ENCODE measurements around the gene HS3ST4.

DNA sequence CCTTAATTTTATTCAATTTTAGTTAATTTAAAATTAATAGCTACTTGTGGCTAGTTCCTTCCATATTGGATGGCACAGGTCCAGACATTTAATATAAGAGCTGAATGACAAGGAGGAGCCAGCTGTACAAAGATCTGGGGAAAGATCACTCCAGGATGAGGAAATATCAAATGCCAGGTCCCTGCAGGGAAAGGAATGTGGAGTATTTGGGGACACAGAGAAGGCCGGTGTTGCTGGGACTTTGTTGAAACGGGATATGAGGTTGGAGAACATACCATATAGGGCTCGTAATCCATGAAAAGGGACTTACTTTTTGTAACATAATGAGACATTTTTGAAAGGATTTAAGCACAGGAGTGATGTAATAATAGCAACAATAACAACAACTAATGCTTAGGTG lies 426.8 kb downstream of the HS3ST4 start:
- TF ChIP-seq POLR2A (IDR thresholded peaks at IDR 0.05) = no peak
- TF ChIP-seq, protein P1, sequence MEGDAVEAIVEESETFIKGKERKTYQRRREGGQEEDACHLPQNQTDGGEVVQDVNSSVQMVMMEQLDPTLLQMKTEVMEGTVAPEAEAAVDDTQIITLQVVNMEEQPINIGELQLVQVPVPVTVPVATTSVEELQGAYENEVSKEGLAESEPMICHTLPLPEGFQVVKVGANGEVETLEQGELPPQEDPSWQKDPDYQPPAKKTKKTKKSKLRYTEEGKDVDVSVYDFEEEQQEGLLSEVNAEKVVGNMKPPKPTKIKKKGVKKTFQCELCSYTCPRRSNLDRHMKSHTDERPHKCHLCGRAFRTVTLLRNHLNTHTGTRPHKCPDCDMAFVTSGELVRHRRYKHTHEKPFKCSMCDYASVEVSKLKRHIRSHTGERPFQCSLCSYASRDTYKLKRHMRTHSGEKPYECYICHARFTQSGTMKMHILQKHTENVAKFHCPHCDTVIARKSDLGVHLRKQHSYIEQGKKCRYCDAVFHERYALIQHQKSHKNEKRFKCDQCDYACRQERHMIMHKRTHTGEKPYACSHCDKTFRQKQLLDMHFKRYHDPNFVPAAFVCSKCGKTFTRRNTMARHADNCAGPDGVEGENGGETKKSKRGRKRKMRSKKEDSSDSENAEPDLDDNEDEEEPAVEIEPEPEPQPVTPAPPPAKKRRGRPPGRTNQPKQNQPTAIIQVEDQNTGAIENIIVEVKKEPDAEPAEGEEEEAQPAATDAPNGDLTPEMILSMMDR (IDR thresholded peaks at IDR 0.05) = no peak
